HEK293 (cell line): ENCODE results near the gene HECTD2.

Source experiments
- CTCF ChIA-PET: fragments of 350-600 bp; formaldehyde crosslinking; extraction: SDS; loops from one replicate; lab custom pipeline; 2021; ENCODE audit warnings: antibody characterized with exemption; lab: Yijun Ruan, JAX
- POLR2A ChIA-PET: fragments of 300-600 bp; formaldehyde crosslinking; extraction: SDS; loops from one replicate; lab custom pipeline; 2020; ENCODE audit warnings: antibody characterized with exemption, inconsistent platforms; lab: Yijun Ruan, JAX
- H3K27ac ChIP-seq: fragments of 200-500 bp; sonication (Bioruptor generic); 2 replicates; pipeline ENCODE4 v1.5.1; 2014; ENCODE audit warnings: low read depth, low read length, control low read depth, inconsistent platforms; ENCODE audit errors: extremely low read depth
- H3K36me3 ChIP-seq, 2 experiments: fragments of 200-500 bp in 1 of 2; sonication (Bioruptor generic) in 1 of 2; 1 replicate in 1 of 2; 2 replicates in 1 of 2; pipeline ENCODE4 v1.5.1; 2014 to 2017; ENCODE audit warnings: inconsistent platforms in 2 of 2, low read length in 2 of 2; ENCODE audit not compliant: control insufficient read depth in 2 of 2, insufficient read depth in 1 of 2
- H3K4me1 ChIP-seq: fragments of 200-500 bp; sonication (Bioruptor generic); 2 replicates; pipeline ENCODE4 v1.5.1; 2014; ENCODE audit warnings: mild to moderate bottlenecking, low read length, inconsistent platforms; ENCODE audit not compliant: control insufficient read depth, insufficient read depth
- H3K4me3 ChIP-seq: 2 replicates; pipeline ENCODE4 v1.5.1; 2011; ENCODE audit warnings: low read depth, mild to moderate bottlenecking, control low read depth, low read length, moderate library complexity
- H3K9me3 ChIP-seq: fragments of 200-500 bp; sonication (Bioruptor generic); 2 replicates; pipeline ENCODE4 v1.5.1; 2014; ENCODE audit warnings: low read depth, low read length, inconsistent platforms; ENCODE audit not compliant: control insufficient read depth, insufficient read depth
- ATF2 ChIP-seq: fragments of 450-650 bp; formaldehyde crosslinking; IDR thresholded peaks from 2 replicates; pipeline ENCODE4 v1.5.1; 2016; ENCODE audit warnings: missing biosample characterization, missing genetic modification characterization, low read depth
- EGR2 ChIP-seq: fragments of 450-650 bp; formaldehyde crosslinking; IDR thresholded peaks from 2 replicates; pipeline ENCODE4 v1.5.1; 2016; ENCODE audit warnings: low read depth, missing biosample characterization, missing genetic modification characterization
- KLF1 ChIP-seq: fragments of 450-650 bp; formaldehyde crosslinking; IDR thresholded peaks from 2 replicates; pipeline ENCODE4 v1.5.1; 2016; ENCODE audit warnings: missing biosample characterization, missing genetic modification characterization
- PBX3 ChIP-seq: sonication (generic); formaldehyde crosslinking; IDR thresholded peaks from 2 replicates; pipeline ENCODE4 v1.8.1; 2022; ENCODE audit warnings: mild to moderate bottlenecking, moderate library complexity, missing genetic modification reagents
- SCRT2 ChIP-seq: fragments of 450-650 bp; formaldehyde crosslinking; IDR thresholded peaks from 2 replicates; pipeline ENCODE4 v1.5.1; 2016; ENCODE audit warnings: missing biosample characterization, missing genetic modification characterization
- ZBTB11 ChIP-seq: fragments of 450-650 bp; formaldehyde crosslinking; conservative IDR thresholded peaks from 2 replicates; pipeline ENCODE4 v1.5.1; 2016; ENCODE audit warnings: low read depth, missing biosample characterization, missing genetic modification characterization
- ZBTB26 ChIP-seq: fragments of 450-650 bp; formaldehyde crosslinking; optimal IDR thresholded peaks from 2 replicates; pipeline ENCODE3; 2016; ENCODE audit warnings: missing biosample characterization, mild to moderate bottlenecking, missing genetic modification characterization
- ZNF132 ChIP-seq: fragments of 450-650 bp; formaldehyde crosslinking; IDR thresholded peaks from 2 replicates; pipeline ENCODE4 v1.5.1; 2017; ENCODE audit warnings: missing biosample characterization, missing genetic modification characterization, borderline replicate concordance
- ZNF133 ChIP-seq: fragments of 450-650 bp; formaldehyde crosslinking; IDR thresholded peaks from 2 replicates; pipeline ENCODE4 v1.5.1; 2016; ENCODE audit warnings: missing biosample characterization, missing genetic modification characterization
- ZNF18 ChIP-seq: fragments of 450-650 bp; formaldehyde crosslinking; IDR thresholded peaks from 2 replicates; pipeline ENCODE4 v1.5.1; 2016; ENCODE audit warnings: missing biosample characterization, missing genetic modification characterization
- ZNF335 ChIP-seq: fragments of 450-650 bp; formaldehyde crosslinking; conservative IDR thresholded peaks from 2 replicates; pipeline ENCODE4 v1.5.1; 2016; ENCODE audit warnings: missing biosample characterization, missing genetic modification characterization
- ZNF391 ChIP-seq: fragments of 450-650 bp; formaldehyde crosslinking; IDR thresholded peaks from 2 replicates; pipeline ENCODE4 v1.5.1; 2016; ENCODE audit warnings: low read depth, missing biosample characterization, missing genetic modification characterization, borderline replicate concordance
- ZNF394 ChIP-seq: fragments of 450-650 bp; formaldehyde crosslinking; IDR thresholded peaks from 2 replicates; pipeline ENCODE4 v1.5.1; 2016; ENCODE audit warnings: missing biosample characterization, missing genetic modification characterization, mild to moderate bottlenecking, moderate library complexity, borderline replicate concordance
- ZNF558 ChIP-seq: fragments of 450-650 bp; formaldehyde crosslinking; IDR thresholded peaks from 2 replicates; pipeline ENCODE4 v1.5.1; 2016; ENCODE audit warnings: missing biosample characterization, missing genetic modification characterization
- ZNF571 ChIP-seq: fragments of 450-650 bp; formaldehyde crosslinking; IDR thresholded peaks from 2 replicates; pipeline ENCODE4 v1.5.0; 2017; ENCODE audit warnings: missing biosample characterization, missing genetic modification characterization
- ZNF621 ChIP-seq: fragments of 450-650 bp; formaldehyde crosslinking; IDR thresholded peaks from 2 replicates; pipeline ENCODE4 v1.5.1; 2017; ENCODE audit warnings: missing biosample characterization, missing genetic modification characterization
- ZNF664 ChIP-seq: fragments of 450-650 bp; formaldehyde crosslinking; IDR thresholded peaks from 2 replicates; pipeline ENCODE4 v1.5.1; 2016; ENCODE audit warnings: missing biosample characterization, missing genetic modification characterization
- ZNF707 ChIP-seq: fragments of 450-650 bp; formaldehyde crosslinking; IDR thresholded peaks from 2 replicates; pipeline ENCODE4 v1.5.1; 2016; ENCODE audit warnings: missing biosample characterization, missing genetic modification characterization
- TF ChIP-seq, protein P1 (sequence below): fragments of 450-650 bp; formaldehyde crosslinking; IDR thresholded peaks from 2 replicates; pipeline ENCODE4 v1.5.0; 2017; ENCODE audit warnings: missing biosample characterization, missing genetic modification characterization, borderline replicate concordance
- TF ChIP-seq, protein P2 (sequence below): fragments of 450-650 bp; formaldehyde crosslinking; IDR thresholded peaks from 2 replicates; pipeline ENCODE4 v1.5.1; 2016; ENCODE audit warnings: missing biosample characterization, missing genetic modification characterization

HECTD2 gene

DNA sequence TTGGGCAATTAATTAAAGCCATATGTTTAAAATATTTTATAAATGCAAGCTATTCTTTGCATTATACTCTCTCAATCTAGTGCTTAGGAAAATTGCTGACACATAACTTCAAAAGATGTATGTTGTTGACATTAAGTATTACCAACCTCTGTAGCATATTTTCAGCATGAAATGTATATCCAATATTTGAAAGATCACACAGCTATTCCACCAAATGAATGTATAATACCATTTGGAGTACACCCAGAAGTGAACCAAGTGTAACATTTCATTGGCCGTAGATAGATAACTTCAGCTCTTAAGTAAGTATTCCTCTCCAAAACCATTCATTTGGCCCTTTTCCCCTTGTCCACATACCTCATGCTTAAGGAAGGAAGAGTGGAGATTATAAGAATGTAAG, 104.6 kb downstream of the HECTD2 start (continued):
- no peak for TF ChIP-seq ZNF571 (tag by site-specific recombination)
- TF ChIP-seq ZNF621 (tag by site-specific recombination), result no peak
- no peak for TF ChIP-seq ATF2 (tag by site-specific recombination)
- TF ChIP-seq, all 188 proteins: peak for 0

GRCh38 chr10:91517394-91517793, 107.2 kb downstream of the HECTD2 start:
- TF ChIP-seq, protein P1, sequence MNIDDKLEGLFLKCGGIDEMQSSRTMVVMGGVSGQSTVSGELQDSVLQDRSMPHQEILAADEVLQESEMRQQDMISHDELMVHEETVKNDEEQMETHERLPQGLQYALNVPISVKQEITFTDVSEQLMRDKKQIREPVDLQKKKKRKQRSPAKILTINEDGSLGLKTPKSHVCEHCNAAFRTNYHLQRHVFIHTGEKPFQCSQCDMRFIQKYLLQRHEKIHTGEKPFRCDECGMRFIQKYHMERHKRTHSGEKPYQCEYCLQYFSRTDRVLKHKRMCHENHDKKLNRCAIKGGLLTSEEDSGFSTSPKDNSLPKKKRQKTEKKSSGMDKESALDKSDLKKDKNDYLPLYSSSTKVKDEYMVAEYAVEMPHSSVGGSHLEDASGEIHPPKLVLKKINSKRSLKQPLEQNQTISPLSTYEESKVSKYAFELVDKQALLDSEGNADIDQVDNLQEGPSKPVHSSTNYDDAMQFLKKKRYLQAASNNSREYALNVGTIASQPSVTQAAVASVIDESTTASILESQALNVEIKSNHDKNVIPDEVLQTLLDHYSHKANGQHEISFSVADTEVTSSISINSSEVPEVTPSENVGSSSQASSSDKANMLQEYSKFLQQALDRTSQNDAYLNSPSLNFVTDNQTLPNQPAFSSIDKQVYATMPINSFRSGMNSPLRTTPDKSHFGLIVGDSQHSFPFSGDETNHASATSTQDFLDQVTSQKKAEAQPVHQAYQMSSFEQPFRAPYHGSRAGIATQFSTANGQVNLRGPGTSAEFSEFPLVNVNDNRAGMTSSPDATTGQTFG (tag by site-specific recombination), result no peak
- no peak for TF ChIP-seq ZNF664 (tag by site-specific recombination)
- TF ChIP-seq EGR2 (tag by site-specific recombination), result no peak
- no peak for TF ChIP-seq ZNF18
- no peak for TF ChIP-seq ZNF132
- TF ChIP-seq ZNF558, result peak; percentile 98
- TF ChIP-seq ZNF133, result peak; percentile 88
- no peak overlapping the region for H3K4me3 ChIP-seq
- CTCF ChIA-PET, result no interaction called here
- POLR2A ChIA-PET, result no interaction called here
- H3K9me3 ChIP-seq, result no peaks in the 10 kb centered on the region
- no peaks in the 10 kb centered on the region for H3K4me1 ChIP-seq
- no peak overlapping the region for H3K27ac ChIP-seq
- H3K36me3 ChIP-seq, result no peaks in the 10 kb centered on the region

GRCh38 chr10:91519899-91520514, 109.9 kb downstream of the HECTD2 start:
- H3K36me3 ChIP-seq, result no peaks in the 10 kb centered on the region
- no peaks in the 10 kb centered on the region for H3K9me3 ChIP-seq
- ChIA-PET POLR2A (no interaction called here), CTCF (interaction anchor here (0.7 to 1.4 kb wide), 2 partner anchors 116 kb away, joined by 3 read pairs; no protein-coding TSS in a partner anchor)
- H3K27ac ChIP-seq, result no peak overlapping the region
- no peaks in the 10 kb centered on the region for H3K4me1 ChIP-seq
- no peak for TF ChIP-seq SCRT2 (tag by site-specific recombination)
- TF ChIP-seq ZBTB26 (tag by site-specific recombination), result no peak
- TF ChIP-seq PBX3 (CRISPR knock-in tag), result no peak
- no peak for TF ChIP-seq ZNF391 (tag by site-specific recombination)
- no peak for TF ChIP-seq ZNF335 (tag by site-specific recombination)
- no peak for TF ChIP-seq ZNF707 (tag by site-specific recombination)
- no peak for TF ChIP-seq KLF1 (tag by site-specific recombination)
- TF ChIP-seq ZBTB11, result no peak
- TF ChIP-seq, protein P2, sequence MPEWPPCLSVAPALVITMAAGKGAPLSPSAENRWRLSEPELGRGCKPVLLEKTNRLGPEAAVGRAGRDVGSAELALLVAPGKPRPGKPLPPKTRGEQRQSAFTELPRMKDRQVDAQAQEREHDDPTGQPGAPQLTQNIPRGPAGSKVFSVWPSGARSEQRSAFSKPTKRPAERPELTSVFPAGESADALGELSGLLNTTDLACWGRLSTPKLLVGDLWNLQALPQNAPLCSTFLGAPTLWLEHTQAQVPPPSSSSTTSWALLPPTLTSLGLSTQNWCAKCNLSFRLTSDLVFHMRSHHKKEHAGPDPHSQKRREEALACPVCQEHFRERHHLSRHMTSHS (tag by site-specific recombination), result no peak
- TF ChIP-seq ZNF394 (tag by site-specific recombination), result no peak
- no peak overlapping the region for H3K4me3 ChIP-seq
